ENCODE measurements around the gene NEURL1.
A peak's percentile ranks its signal among the peaks of the same experiment; 100 is the strongest.

NEURL1 gene

DNA sequence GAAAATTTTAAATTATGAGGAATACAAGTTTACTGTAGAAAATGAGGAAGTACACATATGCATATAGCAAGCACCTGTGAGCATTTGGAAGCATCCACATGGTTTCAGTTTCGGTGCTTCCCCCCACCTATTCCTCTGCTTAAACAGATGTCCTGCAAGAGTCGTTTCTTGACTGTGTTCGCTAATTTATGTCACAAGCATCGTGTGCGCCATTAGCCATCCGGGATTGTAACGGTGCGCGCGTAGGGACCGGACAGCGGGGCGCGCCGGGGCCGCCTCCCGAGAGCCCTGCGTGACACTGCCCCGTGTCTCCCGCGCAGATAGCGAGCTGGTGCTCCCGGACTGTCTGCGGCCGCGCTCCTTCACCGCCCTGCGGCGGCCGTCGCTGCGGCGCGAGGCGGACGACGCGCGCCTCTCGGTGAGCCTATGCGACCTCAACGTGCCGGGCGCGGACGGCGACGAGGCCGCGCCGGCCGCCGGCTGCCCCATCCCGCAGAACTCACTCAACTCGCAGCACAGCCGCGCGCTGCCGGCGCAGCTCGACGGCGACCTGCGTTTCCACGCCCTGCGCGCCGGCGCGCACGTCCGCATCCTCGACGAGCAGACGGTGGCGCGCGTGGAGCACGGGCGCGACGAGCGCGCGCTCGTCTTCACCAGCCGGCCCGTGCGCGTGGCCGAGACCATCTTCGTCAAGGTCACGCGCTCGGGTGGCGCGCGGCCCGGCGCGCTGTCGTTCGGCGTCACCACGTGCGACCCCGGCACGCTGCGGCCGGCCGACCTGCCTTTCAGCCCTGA lies 90.9 kb downstream of the NEURL1 start:
- TF ChIP-seq POLR2A (IDR thresholded peaks at IDR 0.05; ENCODE audit: low read length) (peak; percentile 43), GATA1 (IDR thresholded peaks at IDR 0.05; ENCODE audit: low read depth, low read length) (no peak)
- DNase-seq = peak; percentile 37 to 59

DNA sequence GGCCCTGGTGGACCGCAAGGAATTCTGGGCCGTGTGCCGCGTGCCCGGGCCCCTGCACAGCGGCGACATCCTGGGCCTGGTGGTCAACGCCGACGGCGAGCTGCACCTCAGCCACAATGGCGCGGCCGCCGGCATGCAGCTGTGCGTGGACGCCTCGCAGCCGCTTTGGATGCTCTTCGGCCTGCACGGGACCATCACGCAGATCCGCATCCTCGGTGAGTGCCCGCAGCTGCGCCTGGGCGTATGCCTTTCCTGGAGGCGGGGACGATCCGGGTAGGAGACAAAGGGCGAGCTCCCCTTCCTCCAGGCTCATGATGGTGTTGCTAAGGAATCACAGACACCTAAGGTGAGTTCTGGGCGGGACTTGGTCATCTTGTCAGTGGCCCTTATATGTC lies 91.5 kb downstream of the NEURL1 start:
- TF ChIP-seq POLR2A (IDR thresholded peaks at IDR 0.05; ENCODE audit: low read length) = no peak
- DNase-seq = no peak

DNA sequence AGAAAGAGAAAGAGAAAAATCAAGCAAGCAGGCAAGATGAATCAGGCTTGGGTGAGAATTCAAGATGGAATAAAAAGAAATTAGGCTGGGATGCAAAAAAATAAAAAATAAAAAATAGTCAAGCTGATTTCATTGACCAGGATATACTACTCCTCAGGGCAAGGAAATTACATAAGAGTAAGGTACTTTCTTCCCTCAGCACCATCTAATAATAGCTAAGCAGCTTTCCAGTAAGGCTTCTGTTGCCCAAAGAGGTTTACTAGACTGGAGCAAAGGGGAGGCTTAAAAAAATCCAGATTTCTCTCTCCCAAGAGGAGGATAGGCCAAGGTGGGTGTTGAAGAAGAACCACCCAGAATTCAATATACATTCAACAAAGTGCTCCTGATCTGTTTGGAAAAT lies 93.6 kb downstream of the NEURL1 start:
- no peak for DNase-seq
- TF ChIP-seq GATA1 (IDR thresholded peaks at IDR 0.05; ENCODE audit: low read depth, low read length) (no peak), POLR2A (IDR thresholded peaks at IDR 0.05; ENCODE audit: low read length) (no peak)

GRCh38 chr10:103589074-103589630 lies 95.6 kb downstream of the NEURL1 start:
- TF ChIP-seq GATA1 (IDR thresholded peaks at IDR 0.05; ENCODE audit: low read depth, low read length) = no peak
- DNase-seq = no peak

DNA sequence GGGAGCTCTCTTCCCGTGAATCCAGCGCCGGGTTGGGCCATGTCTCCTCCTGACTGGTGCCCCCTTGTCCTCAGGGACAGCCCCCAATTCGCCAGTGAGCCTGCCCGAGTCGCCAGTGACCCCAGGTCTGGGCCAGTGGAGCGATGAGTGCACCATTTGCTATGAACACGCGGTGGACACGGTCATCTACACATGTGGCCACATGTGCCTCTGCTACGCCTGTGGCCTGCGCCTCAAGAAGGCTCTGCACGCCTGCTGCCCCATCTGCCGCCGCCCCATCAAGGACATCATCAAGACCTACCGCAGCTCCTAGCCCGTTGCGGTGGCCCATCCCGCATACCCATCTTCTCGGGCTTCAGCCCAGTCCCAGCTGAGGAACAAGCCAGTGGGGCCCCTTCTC lies 96.6 kb downstream of the NEURL1 start:
- no peak for DNase-seq
- TF ChIP-seq POLR2A (IDR thresholded peaks at IDR 0.05; ENCODE audit: low read length) (no peak), GATA1 (IDR thresholded peaks at IDR 0.05; ENCODE audit: low read depth, low read length) (no peak)

DNA sequence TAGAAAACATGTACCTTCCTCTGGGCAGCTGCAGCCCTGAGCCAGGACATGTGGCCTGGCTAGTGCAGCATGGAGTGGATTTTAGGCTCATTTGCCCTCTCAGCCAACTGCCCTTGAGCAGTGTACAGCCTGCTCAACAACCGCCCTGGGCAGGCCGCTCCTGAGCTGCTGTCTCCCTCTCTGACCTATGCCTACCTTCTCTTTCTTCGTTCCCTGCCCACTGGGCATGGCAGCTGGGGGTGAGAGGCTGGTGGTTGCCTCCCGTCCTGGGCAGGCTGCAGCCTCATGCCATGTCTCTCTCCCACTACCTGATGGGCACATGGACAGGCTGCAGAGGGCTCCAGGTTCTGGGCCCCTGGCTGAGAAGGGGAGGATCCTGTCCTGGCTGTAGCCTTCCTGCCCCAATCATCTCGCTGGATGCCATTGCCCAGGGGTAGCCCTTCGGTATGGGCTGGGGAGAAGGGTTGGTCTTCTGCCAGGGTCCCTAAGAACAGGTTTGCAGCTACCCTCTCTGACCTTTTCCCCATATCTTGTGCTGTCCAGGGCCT lies 97.3 kb downstream of the NEURL1 start:
- DNase-seq = no peak
- no peak for TF ChIP-seq POLR2A (IDR thresholded peaks at IDR 0.05; ENCODE audit: low read length)
- TF ChIP-seq GATA1 (IDR thresholded peaks at IDR 0.05; ENCODE audit: low read depth, low read length) = no peak

DNA sequence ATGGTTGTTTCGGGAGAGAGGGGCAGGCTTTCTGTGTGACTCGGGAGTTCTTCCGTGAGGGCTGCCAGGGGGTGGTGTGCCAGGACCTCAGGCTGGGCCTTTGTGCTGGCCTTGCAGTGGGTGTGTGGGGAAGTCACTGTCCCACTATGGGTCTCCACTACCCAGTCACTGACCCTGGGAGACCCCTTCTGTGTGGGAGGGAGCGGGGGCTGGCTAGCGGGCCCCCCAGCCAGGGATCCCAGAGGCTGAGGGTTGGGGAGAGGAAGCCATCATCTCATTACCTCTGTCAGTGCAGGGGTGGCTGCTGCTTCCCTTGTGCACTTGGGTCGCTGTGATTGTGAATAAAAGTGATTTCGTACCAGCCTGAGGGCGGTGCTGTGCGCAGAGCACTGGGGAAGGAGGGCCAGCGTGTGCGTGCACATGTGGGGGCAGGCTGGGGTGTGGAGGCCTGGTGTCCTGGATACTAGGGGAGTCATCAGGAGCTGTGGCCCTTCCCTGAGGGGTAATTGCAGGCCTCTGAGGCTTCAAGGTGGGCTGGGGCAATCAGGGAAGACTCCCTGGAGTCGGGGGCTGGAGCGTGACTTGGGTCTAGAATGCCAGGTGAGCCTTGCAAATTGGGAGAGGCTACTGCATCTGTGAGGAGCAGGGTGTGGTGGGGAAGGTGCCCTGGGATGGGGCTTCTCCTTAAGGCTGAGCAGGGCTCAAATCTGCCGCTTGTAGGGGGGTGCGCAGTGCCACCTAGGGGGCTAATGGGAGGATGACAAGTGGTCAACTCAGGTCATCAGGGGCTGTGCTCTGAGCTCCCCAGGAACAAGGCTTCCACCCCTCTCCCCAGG lies 98.9 kb downstream of the NEURL1 start:
- DNase-seq = peak; percentile 54 to 63
- TF ChIP-seq POLR2A (IDR thresholded peaks at IDR 0.05; ENCODE audit: low read length) (no peak), GATA1 (IDR thresholded peaks at IDR 0.05; ENCODE audit: low read depth, low read length) (no peak)

GRCh38 chr10:103593022-103593570 lies 99.6 kb downstream of the NEURL1 start:
- no peak for TF ChIP-seq POLR2A (IDR thresholded peaks at IDR 0.05; ENCODE audit: low read length)
- DNase-seq = no peak

DNA sequence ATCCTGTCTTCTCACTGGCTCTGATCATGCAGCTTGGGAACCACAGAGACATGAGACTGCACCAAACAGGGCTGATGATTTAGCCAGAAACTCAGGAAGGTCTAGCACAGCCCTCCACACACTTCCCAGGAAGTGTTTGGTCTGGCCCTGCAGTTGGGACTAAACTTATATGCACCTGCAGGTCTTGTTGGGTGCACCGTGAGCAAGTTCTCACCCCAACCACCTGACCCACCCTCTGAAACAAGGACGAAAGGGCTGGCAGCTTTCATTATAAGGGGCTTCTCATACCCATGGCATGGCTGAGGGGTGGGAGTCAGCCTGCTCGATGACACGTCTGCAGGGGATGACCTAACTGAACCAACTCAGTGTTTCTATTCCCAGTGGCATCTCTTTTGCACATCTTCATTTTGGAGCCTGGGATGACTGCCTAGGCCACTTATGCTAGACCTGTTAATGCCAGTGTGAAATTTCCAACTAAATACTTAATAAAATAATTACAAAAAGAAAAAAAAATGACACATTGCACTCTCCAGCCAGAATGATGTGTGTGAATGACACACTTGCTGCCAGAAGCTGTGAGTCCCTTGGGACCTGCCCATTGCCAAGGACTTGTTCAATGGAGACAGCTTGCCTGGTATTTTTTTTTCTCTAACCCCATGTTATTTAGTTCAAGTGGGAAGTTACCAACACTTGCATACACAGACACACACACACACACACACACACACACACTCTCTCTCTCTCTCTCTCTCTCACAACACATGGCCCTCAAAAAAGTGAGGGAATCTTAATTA lies 102.6 kb downstream of the NEURL1 start:
- no peak for DNase-seq
- TF ChIP-seq GATA1 (IDR thresholded peaks at IDR 0.05; ENCODE audit: low read depth, low read length) (no peak), POLR2A (IDR thresholded peaks at IDR 0.05; ENCODE audit: low read length) (no peak)

DNA sequence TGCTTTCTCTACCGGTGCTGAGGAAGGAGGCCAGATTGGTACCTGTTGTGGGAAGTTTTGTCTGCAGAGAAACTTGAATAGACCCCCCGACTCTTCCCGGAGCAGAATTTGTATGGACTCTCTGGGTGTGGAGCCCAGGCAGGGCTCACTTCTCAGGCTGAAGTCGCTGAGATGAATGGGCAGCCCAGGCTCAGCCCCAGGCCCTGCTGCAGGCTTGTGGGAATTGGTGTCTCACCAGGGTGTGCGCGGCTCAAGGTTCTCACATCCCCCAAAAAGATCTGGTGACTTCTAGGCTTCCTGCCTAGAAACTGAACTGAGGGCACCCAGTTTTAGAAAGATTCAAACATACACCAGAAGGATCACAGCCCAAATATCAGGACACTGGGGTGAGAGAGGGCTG lies 103.5 kb downstream of the NEURL1 start:
- TF ChIP-seq POLR2A (IDR thresholded peaks at IDR 0.05; ENCODE audit: low read length) = no peak
- no peak for TF ChIP-seq GATA1 (IDR thresholded peaks at IDR 0.05; ENCODE audit: low read depth, low read length)
- no peak for DNase-seq

DNA sequence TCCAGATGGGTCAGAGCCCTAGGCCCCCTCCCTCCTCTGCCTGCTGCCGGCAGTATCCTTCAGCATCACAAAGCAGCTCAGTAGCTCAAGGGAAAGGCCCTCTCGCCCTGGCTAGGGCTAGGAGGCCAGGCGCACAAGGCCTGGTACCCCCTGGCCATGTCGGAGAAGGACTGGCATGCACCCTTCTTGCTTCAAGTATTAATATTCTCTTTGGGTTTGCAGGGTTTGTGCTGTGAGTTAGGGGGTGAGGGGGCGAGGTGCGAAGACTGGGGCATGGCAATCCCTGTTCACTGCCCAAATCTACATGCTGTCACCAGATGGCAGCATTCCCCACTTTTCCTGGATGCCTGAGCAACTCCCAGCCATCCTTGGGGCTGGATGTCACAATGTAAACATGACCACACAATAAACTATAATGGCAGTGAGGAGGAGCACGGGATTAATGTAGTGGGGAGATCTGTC lies 105.2 kb downstream of the NEURL1 start:
- peak; percentile 61 to 77 for DNase-seq
- TF ChIP-seq GATA1 (IDR thresholded peaks at IDR 0.05; ENCODE audit: low read depth, low read length) (no peak), POLR2A (IDR thresholded peaks at IDR 0.05; ENCODE audit: low read length) (no peak)

DNA sequence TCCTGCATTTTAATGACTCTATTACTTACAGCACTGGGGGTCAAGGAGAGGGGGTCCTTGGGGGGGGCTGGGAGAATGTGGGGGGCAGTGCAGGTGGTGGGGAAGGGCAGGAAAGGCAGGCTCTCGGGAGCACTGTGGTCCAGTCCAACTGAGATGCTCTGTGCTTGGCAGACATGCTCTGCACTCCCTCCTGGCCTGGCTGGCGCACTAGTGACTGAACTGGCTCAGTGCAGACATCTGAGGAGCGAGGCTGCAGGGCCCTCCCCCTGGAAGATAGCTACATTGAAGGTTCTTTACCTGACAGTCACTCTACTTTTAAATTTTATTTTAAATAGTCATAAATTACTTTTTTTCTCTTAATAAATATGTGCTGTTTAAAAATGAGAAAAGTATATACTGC lies 105.7 kb downstream of the NEURL1 start:
- no peak for DNase-seq
- no peak for TF ChIP-seq POLR2A (IDR thresholded peaks at IDR 0.05; ENCODE audit: low read length)
- no peak for TF ChIP-seq GATA1 (IDR thresholded peaks at IDR 0.05; ENCODE audit: low read depth, low read length)

- DNase-seq = no peak
- TF ChIP-seq GATA1 (IDR thresholded peaks at IDR 0.05; ENCODE audit: low read depth, low read length) = no peak
- no peak for TF ChIP-seq POLR2A (IDR thresholded peaks at IDR 0.05; ENCODE audit: low read length)
Observed at GRCh38 chr10:103599907-103600306, 106.4 kb downstream of the NEURL1 start.

Measured in erythroblast (primary cell).